NT2/D1 (cell line): ENCODE results near the gene OR2AG2.

ENCODE experiments used
- DNase-seq: peaks from one replicate; pipeline ENCODE4 v3.0.0-alpha.2; 2011; ENCODE audit warnings: low read depth, low spot score
- H3K27me3 ChIP-seq: 2 replicates; pipeline ENCODE4 v1.6.0; 2011; ENCODE audit warnings: mild to moderate bottlenecking; ENCODE audit not compliant: insufficient read length, insufficient read depth
- H3K36me3 ChIP-seq: 2 replicates; pipeline ENCODE4 v1.6.1; 2011; ENCODE audit warnings: mild to moderate bottlenecking, low read length, mixed read lengths; ENCODE audit not compliant: insufficient read depth, insufficient read length
- H3K4me1 ChIP-seq: 2 replicates; pipeline ENCODE4 v1.5.1; 2011; ENCODE audit not compliant: insufficient read depth, insufficient read length
- H3K4me3 ChIP-seq: 2 replicates; pipeline ENCODE4 v1.5.1; 2011; ENCODE audit warnings: low read depth; ENCODE audit not compliant: insufficient read length
- H3K9ac ChIP-seq: 2 replicates; pipeline ENCODE4 v1.6.0; 2011; ENCODE audit warnings: low read depth; ENCODE audit not compliant: insufficient read length
- H3K9me3 ChIP-seq: 2 replicates; pipeline ENCODE4 v1.5.1; 2011; ENCODE audit warnings: mild to moderate bottlenecking, low read length; ENCODE audit not compliant: insufficient read depth
- SUZ12 ChIP-seq: IDR thresholded peaks from 2 replicates; pipeline ENCODE4 v1.6.1; 2011; ENCODE audit not compliant: insufficient read length, insufficient read depth; ENCODE audit errors: extremely low read depth
- YY1 ChIP-seq: IDR thresholded peaks from 2 replicates; pipeline ENCODE4 v1.6.1; 2011; ENCODE audit not compliant: insufficient read length, insufficient read depth
- ZNF274 ChIP-seq: IDR thresholded peaks from 2 replicates; pipeline ENCODE4 v1.6.1; 2011; ENCODE audit warnings: mild to moderate bottlenecking, low read depth, low read length

Gene OR2AG2

GRCh38 chr11:6794639-6795038, 22.9 kb upstream of the OR2AG2 start:
- Histone ChIP-seq H3K36me3 (no peaks in the 10 kb centered on the region), H3K4me1 (no peaks in the 10 kb centered on the region), H3K9me3 (peaks cover 3% of the 10 kb centered on the region; the same call in 1 of the 2 replicates), H3K9ac (no peak overlapping the region), H3K27me3 (no peaks in the 10 kb centered on the region), H3K4me3 (no peak overlapping the region)
- no peak for DNase-seq
- TF ChIP-seq ZNF274 (no peak), YY1 (no peak), SUZ12 (no peak)

- Histone ChIP-seq H3K36me3 (no peaks in the 10 kb centered on the region), H3K4me3 (no peak overlapping the region), H3K9me3 (no peaks in the 10 kb centered on the region), H3K9ac (no peak overlapping the region), H3K27me3 (no peaks in the 10 kb centered on the region), H3K4me1 (no peaks in the 10 kb centered on the region)
- DNase-seq, result no peak
- no peak for TF ChIP-seq YY1
- no peak for TF ChIP-seq ZNF274
- no peak for TF ChIP-seq SUZ12
Measured at GRCh38 chr11:6790546-6790945, 18.8 kb upstream of the OR2AG2 start.

GRCh38 chr11:6782720-6783119, 10.9 kb upstream of the OR2AG2 start, which contains the start of gene OR2AG1:
Gene OR2AG1 (plus strand): TSS chr11:6783020. CDS start chr11:6785038, 2,018 bp downstream.
- no peak for DNase-seq
- Histone ChIP-seq H3K36me3 (no peaks in the 10 kb centered on the region), H3K9me3 (no peaks in the 10 kb centered on the region), H3K4me1 (no peaks in the 10 kb centered on the region), H3K4me3 (no peak within 1 kb of the TSS), H3K27me3 (no peaks in the 10 kb centered on the region), H3K9ac (no peak within 1 kb of the TSS)
- TF ChIP-seq YY1, result no peak
- no peak for TF ChIP-seq ZNF274
- no peak for TF ChIP-seq SUZ12

GRCh38 chr11:6780829-6781228, 9.1 kb upstream of the OR2AG2 start:
- TF ChIP-seq YY1, result no peak
- no peak for TF ChIP-seq ZNF274
- no peak for TF ChIP-seq SUZ12
- Histone ChIP-seq H3K4me3 (no peak overlapping the region), H3K36me3 (no peaks in the 10 kb centered on the region), H3K9ac (no peak overlapping the region), H3K27me3 (no peaks in the 10 kb centered on the region), H3K9me3 (no peaks in the 10 kb centered on the region), H3K4me1 (no peaks in the 10 kb centered on the region)
- no peak for DNase-seq

- DNase-seq, result no peak
- TF ChIP-seq SUZ12 (no peak), ZNF274 (no peak), YY1 (no peak)
- Histone ChIP-seq H3K36me3 (no peaks in the 10 kb centered on the region), H3K4me1 (no peaks in the 10 kb centered on the region), H3K9ac (no peak overlapping the region), H3K4me3 (no peak overlapping the region), H3K9me3 (no peaks in the 10 kb centered on the region), H3K27me3 (no peaks in the 10 kb centered on the region)
Measured at GRCh38 chr11:6778518-6778917, 6.7 kb upstream of the OR2AG2 start.

- no peaks in the 10 kb centered on the region for H3K4me1 ChIP-seq
- peak; percentile 58 for DNase-seq
- no peaks in the 10 kb centered on the region for H3K9me3 ChIP-seq
- no peak overlapping the region for H3K4me3 ChIP-seq
- no peak overlapping the region for H3K9ac ChIP-seq
- no peaks in the 10 kb centered on the region for H3K36me3 ChIP-seq
- H3K27me3 ChIP-seq, result no peaks in the 10 kb centered on the region
- TF ChIP-seq SUZ12, result no peak
- no peak for TF ChIP-seq YY1
- no peak for TF ChIP-seq ZNF274
Measured at GRCh38 chr11:6757373-6757967, 14.3 kb downstream of the OR2AG2 start.

GRCh38 chr11:6755953-6756347, 15.8 kb downstream of the OR2AG2 start:
- Histone ChIP-seq H3K36me3 (no peaks in the 10 kb centered on the region), H3K4me3 (no peak overlapping the region), H3K9ac (no peak overlapping the region), H3K4me1 (no peaks in the 10 kb centered on the region), H3K9me3 (no peaks in the 10 kb centered on the region), H3K27me3 (no peaks in the 10 kb centered on the region)
- TF ChIP-seq YY1 (no peak), SUZ12 (no peak), ZNF274 (no peak)
- DNase-seq, result no peak
